Inflammatory macrophage (primary cell): ENCODE measurements around the gene TMEM234.

Experiments used
- DNase-seq, 2 donors: peaks; one replicate each; pipeline ENCODE4 v3.0.0-alpha.2; 2020 to 2022

The TMEM234 gene

DNA sequence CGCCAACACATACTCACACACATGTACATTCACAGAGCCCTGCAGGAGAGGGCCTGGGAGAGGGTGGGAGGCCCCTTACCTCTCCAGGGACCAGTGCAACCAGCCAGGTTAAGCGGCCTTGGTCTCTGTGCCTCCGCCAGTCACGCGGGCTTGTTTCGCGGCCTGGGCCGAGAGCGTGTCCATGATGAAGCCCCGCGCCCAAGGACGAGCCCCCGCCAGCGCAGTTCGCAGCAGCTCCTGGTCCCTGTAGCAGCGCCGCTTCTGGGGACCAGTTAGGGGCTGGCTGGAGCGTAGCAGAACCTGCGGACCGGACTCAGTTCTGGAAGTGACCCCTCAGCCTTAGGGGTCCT is 17.6 kb upstream of the TMEM234 start:
- no peak for DNase-seq

DNA sequence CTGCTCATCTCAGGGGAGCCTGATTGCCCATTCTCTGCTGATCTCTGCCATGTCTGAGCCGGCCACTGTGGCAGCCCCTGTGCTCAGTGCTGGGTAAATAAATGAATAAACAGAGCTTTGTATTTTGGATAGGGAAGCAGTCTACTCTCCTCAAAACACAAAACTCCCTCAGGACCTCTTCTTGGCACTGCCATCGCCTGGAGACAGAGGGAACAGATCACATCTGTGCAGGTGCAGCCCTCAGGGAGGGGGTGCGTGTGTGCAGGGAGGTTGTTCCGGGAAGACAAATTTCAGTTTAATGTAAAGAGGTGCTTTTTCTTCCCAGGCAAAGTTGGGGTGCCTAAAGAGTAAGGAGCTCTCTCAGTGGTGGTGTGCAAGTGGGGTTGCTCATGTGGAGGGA is 17.2 kb upstream of the TMEM234 start:
- DNase-seq: no peak

DNA sequence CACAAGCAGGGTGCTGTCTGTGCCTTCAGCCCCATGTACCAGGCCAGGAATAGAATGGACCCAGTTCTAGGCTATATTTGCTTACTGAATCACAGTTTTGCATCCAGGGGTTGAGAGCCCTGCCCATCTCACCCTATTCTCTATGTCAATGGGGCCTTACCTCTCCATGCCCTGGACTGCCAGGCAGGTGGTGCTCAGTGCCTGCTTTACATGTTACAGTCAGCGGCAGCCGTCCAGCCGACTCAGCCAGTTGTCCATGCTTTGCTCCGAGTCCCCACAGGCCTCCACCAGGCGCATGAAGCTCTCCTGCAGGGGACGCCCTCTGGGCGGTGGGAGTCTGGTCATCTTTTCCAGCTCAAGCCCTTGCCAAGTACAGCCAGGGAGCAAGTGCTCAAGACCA is 12.6 kb upstream of the TMEM234 start:
- no peak for DNase-seq

DNA sequence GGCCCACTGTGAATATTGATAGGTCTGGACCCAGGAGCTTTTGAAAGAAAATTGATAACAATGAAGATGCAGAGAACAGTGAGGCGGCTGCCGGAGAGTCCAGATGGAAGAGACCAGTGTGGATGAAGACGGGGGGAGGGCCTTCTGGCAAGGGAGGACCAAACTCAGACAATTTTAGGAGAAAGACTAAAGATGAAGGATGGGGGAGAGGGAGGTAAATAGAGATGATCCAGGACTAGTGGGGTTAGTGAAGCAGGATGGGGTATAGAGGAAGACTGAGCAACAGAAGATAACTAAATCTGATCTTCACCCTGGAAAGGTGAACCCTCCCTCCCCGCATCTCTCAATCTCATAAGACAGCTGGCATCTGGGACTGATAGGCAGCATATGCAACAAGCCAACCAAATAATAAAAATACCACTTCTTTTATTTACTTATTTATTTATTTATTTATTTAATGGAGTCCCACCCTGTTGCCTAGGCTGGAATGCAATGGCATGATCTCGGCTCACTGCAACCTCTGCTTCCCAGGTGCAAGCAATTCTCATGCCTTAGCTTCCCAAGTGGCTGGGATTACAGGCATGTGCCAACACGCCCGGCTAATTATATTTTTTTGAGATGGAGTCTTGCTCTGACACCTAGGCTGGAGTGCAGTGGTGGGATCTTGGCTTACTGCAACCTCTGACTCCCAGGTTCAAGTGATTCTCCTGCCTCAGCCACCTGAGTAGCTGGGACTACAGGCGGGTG is 10.6 kb upstream of the TMEM234 start:
- DNase-seq: no peak

DNA sequence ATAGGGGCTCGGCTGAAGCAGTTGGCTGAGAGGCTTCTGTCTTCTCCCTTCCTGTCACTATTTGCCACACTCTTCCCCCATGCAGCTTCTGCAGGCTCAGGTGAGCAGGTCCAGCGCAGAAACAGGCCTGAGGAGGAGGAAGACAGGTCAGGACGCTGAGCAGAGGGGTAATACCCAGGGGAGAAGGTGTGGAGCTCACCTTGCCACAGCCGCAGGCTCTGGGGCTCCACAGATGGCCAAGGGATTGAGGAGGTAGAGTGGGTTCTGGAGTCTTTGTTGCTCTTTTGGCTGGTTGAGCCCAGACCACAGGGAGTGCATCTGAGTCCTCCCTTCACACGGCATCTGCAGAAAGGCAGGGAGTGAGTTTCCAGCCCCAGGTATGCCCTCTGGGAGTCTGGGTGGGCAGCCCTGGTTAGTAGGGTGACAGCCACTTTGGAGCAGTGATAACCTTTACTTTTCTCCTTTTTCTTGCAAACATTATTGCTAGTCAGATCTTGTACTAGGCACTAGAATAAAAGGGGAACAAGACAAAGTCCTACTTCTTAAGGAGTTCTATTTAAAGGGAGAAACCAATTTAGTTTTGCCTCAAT is 9.8 kb upstream of the TMEM234 start:
- no peak for DNase-seq

DNA sequence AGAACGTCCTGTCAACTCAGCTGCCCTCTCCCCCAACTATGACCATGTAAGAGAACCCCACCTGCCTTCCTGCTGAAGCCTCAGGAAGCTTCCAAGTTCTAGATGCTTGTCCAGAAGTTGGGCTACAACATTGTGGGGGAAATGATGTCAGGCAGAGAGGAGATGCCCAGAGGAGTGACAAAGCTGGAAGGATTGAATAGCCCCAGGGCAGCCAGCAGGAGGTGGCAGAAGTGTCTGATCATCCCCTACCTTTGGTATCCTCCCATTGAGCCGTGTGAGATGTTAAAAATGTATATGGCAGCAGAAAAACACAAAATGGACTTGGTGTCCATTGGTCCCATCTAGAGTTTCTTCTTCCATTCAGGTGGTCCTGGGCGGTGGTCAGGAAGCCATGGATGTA is 6.6 kb upstream of the TMEM234 start:
- DNase-seq: no peak

DNA sequence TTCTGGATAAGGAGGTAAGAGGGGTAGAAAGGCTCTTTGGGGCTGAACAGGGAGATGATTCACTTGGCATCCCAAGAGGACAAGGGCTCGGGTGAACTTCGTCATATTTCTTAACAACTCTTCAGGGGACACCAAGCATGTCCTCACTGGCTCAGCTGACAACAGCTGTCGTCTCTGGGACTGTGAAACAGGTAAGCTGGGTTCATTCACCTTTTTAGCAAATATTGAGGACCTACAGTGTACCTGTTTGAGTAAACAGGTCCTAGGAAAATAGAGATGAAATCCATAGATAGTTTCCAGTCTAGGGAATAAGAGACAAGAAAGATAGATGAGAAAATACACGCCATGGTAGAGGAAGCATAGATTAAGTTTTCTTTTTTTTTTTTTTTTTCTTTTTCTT is 2.1 kb upstream of the TMEM234 start:
- no peak for DNase-seq

DNA sequence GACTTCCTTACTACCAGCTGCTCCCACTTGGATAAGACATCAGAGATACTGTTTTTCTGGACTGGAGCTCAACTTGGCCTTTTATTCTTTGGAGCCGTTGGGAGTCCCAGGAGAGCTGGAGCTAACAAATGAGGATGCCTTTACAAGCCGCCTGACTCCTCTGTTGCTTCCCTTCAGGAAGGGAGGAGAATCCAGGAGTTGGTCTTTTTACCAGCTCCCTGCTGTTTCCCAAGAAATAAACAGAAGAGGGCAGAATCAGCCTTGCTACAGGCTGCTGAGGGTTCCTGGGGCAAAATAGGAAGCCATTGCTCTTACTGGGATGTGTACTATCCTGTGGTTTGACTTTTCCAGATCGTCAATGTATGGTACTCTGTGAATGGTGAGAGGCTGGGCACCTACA is 1.5 kb upstream of the TMEM234 start:
- no peak for DNase-seq

DNA sequence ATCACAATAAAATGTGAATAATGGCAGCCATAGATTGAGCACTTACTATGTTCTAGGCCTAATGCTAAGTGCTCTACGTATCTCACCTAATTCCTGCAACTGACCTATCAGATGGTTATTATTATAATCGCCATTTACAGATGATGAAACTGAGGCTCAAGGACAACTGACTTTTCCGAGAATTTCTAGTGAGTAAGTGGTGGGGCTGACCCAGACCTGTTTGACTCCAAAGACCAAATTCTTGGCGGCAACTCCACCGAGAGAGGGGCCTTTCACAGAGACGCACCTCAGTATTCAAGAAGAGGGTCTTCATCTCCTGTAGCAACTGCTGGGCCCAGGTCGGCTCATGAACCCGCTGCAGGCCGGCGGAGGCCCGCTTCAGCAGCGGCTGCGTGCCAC is 573 bp downstream of the TMEM234 start:
- DNase-seq: no peak

DNA sequence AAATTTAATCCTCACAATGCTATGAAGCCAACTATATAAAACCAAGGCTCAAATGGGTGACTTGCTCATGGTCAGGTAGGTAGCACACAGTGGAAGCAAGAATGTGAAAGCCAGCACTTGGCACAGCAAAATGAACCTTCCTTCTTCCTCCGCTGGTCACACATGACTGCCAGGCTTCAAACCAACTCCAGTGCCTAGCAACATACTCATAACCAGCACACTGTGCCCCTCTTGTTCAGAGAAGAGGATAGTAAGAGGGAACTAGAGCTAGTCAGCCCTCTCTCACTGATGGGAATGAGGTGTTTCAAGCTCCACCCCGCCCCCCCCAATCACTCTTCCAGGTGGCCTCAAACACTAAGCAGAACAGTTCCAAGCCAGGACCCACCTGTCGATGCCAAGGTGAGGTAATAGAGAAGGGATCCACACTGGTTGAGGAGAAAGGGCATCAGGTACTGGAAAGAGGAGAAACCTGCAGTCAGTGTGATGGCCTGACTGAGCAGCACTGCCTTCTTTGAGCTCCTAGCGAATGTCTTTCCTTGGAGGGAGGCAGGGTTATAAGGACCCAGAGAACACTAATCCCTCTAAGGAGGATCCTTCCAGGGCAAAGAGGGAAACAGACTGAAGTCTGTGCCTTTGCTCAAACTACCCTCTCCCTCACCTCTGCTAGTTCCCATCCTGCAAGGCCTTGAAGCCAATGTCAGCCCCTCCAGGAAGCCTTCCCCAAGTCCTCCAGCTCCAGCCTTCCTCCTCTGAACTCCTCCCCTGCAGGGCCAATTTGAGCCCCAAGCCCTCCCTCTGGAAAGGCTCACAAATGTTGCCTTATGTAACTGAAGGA is 1.2 kb downstream of the TMEM234 start:
- no peak for DNase-seq

DNA sequence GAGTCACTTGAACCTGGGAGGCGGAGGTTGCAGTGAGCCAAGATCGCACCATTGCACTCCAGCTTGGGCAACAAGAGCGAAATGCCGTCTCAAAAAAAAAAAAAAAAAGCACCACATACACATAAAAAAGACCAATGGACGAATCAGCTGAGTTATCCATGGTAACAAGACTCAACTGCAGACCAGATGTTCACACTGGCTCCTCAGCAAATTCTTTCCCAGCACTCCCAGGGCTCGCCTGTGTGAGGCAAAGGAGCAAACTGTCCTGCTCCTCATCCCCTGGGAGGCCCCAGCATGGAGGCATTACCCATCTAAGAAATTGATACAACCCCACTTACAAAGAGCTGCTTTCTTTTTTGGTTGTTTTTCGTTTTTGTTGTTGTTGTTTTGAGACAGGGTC is 3.1 kb downstream of the TMEM234 start:
- no peak for DNase-seq

DNA sequence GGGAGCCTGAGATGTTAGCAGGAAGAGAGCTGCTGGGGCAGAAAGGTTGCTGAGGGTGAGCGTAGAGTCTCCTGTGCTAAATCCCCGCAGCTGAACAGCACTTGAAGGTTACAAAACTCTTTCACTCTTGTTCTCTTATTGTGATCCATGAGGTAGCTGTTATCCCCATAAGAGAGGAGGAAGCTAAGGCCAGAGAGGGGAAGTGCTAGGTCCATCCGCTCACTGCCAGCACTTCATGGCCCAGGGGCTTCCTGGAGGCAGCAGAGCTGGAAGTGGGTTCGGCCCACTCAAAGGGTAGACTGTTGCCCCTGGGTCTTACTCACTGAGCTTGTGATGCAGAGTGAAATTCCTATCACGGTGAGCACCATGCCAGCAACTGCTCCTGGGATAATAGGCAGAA is 5.6 kb downstream of the TMEM234 start:
- DNase-seq: peak; percentile 54 to 59

DNA sequence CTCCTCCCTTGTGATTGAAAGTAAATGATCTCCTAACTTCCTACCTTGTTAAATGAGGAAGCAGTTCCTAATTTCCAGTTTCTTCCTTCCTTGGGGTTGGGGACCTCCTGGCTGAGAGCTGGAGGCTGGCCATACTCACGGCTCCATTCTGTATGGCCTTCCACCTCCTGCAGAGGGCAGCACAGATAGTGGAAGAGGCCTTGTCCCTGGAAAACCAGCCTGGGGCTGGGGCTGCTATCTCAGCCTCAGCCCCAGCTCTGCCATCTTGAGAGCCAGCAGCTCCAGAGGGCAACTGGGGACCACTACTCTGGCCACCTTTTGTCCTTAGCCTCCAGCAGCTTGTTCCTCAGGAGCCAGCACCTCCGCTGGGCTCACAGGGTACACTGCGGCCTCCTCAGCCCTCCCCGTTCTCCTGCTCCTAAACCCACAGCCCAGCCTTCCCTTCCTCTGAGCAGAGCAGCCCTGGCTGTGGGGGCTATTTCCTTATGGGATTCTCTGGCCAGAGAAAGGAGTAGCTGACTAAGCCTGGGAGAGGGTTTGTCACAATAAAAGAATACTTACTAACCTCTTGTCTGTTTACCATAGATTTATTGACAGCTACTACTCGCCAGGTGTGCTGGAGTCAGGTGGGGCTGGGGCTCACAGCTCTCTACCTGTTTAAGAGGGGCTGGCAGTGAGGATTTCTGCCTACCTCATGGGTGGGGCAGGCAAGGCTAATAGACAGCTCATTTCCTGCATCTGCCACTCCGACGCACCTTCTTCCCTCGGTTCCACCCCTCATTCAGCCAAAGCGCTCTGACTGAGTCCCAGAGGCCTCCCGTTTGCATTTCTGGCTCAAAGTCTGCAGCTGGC is 6.3 kb downstream of the TMEM234 start:
- DNase-seq: peak; percentile 50 to 55

DNA sequence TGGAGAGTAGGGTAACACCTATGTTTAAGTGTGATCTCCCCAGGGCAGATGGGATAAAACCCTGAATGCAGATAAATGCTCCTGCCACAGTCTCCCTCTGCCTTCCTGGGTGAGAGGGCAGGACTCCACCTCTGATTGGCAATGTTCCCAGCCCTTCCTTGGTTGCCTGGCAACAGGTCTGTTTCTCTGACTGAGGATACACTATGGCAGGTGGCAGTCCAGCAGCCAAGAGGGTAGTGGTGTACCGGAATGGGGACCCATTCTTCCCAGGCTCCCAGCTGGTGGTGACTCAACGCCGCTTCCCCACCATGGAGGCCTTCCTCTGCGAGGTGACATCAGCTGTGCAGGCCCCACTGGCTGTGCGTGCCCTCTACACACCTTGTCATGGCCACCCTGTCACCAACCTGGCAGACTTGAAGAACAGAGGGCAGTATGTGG is 13.2 kb downstream of the TMEM234 start, which contains the start of gene DCDC2B:
DCDC2B (plus strand) TSS at position 199 of the 438 bp plus-strand sequence; CDS start at position 204, 5 bp downstream.
- DNase-seq: no peak

DNA sequence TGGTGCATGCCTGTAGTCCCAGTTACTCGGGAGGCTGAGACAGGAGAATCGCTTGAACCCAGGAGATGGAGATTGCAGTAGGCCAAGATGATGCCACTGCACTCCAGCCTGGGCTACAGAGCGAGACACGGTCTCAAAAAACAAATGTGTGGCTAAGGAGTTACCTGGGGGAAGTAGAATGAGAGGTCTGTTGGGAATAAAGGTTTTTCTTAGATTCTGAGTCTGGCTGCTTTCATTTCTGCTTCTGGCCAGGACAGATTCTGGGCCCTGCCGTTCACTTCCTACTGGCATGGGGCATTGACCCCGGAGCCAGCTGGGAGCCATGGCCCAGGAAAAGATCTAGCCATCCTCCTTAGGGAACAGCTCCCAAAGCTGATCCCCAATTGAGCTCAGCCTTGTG is 13.7 kb downstream of the TMEM234 start:
- DNase-seq: no peak

DNA sequence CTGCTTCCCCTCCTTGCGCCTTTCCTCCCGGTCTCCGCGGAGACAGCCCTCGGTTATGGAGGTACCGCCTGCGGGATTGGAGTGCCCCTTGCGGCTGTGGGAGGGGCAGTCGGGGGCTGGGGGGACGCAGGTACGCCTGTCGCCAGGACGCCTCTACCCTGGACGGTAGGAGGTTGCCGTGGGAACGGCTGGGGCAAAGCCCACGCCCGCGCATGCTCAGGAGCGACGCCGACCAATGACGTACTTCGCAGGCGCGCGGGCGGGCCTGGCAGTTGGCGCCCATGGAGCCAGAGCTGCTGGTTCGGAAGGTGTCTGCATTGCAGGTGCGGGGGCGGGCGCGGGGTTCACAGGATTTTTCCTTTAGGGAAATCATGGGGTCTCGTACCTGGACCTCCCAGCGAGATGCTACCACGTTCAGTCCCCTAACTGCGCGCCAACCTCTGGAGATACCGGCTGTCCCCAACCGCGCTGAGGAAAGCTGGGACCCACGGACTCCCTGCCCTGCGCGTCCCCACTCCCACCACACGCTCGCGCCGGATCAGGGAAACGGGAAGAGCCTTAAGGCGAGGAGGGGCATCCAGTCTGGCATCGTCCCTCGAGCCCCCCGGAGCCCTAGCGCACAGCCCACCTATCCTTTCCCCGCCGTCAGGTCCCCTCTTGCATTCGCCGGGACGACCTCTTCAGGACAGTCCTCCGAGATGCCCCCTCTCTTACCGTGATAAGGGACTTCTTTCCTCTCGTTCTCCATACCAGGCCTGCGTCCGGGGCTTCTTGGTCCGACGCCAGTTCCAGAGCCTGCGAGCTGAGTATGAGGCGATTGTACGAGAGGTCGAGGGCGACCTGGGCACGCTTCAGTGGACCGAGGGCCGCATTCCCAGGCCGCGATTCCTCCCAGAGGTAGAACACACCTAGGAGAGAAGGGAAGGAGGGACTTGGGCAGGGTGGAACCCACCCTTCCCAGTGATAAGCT is 16.5 kb downstream of the TMEM234 start, which contains the start of gene IQCC:
IQCC (plus strand) TSS at position 271 of the 970 bp plus-strand sequence; CDS start at position 282, 11 bp downstream.
- peak; percentile 72 to 83 for DNase-seq

DNA sequence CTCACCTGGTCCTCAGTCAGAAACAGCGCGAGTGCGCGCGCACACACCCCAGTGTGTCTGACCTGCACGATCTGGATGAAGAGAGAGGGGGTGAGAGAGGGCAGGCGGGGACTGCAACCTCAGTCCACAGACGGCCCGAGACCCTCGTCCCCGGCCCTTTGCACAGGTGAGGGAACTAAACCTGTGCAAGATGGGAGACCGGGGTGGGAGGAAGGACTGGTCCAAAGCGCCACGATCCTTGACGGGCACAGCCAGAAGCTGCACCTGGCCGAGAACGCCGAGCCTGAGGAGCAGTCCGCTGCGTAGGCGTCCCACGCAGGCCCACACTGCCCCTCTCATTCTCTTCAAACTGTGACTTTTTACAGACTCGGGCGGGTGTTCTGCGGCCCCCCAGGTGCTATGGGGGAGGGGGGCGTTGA is 17.2 kb downstream of the TMEM234 start:
- no peak for DNase-seq

DNA sequence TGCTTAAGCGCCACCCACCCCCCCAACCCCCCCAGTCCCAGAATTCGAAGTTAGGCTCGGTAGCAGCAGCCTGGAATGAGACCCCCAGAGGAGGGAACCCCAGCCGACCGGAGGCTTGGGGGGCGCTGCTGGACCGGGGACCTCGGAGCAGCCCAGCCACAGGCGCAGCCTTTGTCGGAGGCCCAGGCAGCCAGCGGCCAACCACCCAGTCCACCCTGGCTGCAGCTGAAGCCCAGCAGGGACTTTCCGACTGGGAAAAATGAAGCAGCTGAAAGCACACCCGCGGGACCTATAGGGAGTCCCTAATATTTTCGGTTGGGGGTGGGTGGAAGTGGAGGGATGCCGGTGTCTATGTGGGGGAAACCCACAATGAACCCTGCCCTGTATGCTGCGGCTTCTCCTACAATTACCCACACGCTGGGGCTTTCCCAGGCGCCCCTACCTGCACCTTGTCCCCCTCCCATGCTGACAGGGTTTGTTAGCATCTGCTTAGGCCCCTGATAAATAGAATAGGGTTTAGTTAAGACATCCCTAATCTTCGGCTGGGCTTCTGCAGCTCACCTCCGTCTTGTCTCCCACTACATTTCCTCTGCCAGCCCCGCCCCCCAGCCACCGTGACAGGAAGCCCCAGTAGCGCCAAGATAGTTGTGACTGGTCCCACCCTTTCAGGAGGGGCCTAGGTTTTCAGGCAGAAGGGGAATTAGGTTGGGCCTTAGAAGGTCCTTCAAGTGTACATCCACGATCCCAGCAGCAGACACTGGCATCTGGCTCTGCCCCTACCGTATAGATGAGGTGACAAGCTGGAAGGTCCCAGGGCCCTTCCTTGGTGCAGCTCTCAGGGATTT is 20.9 kb downstream of the TMEM234 start:
- peak in 1 of 2 donors; percentile 14 for DNase-seq

DNA sequence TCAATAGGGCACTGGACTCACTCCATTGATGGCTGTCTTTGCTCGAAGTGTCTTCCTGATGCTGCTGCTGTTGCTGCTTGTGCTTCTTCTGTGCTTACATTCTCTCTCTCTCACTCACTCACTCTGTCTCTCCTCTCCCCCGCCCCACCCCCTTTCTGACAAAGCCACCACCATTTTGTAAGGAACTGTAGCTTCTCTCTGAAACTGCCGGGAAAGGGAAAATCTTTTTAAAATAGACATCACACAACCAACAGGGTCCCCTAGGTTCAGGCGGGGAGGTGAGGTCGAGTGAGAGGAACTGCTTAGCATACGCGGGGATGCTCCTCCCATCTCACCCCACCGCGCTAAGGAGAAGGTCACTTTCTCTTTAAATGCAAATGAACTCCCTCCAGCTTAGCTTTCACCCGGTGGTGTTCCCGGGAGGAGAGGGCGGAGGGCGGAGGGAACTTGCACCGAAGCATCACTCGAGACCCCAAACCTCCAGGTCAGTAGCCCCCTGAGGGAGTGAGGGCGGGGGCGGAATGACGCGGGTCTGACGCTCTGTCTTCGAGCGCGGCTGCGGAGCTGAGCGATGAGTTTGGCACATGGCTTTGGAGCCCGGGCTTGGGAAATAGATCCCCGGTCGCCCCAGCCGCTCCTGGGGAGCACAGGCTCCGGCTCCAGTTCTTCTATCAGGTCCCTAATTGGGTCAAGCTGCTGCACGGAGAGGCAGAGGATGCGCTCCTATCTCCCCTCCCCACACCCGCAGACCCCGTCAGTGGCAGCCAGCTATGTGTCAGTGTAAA is 21.7 kb downstream of the TMEM234 start, which contains the start of gene CCDC28B:
CCDC28B (plus strand) TSS at position 370 of the 785 bp plus-strand sequence. CDS start 1,341 bp downstream, outside the sequence.
- peak in 1 of 2 donors; percentile 23 for DNase-seq
